Calu3 (cell line): Measurements from ENCODE around the gene DOCK1. TPM values are rescaled to one million over a fixed set of nuclear protein-coding genes. Genes with fewer than 3 reads are reported as not detected.

Experiments used
- BruUV-seq: library from RNA; stranded (reverse); fragments of 400-500 nt; replicated peaks from 2 replicates; lab custom pipeline; 2021; lab: Mats Ljungman, UMichigan
- CTCF ChIA-PET: fragments of 300-600 bp; sonication (Branson Sonifier 250); formaldehyde crosslinking; loops from one replicate; lab custom pipeline; 2022; ENCODE audit warnings: antibody characterized with exemption; lab: Charles Lee
- DNase-seq: peaks from one replicate; pipeline ENCODE4 v3.0.0; 2022
- H3K27ac Mint-ChIP-seq: one replicate; pipeline ENCODE4 v1.8.0; 2022; ENCODE audit warnings: mixed read lengths; ENCODE audit not compliant: unreplicated experiment
- H3K27me3 Mint-ChIP-seq: one replicate; pipeline ENCODE4 v1.8.0; 2022; ENCODE audit warnings: mixed read lengths; ENCODE audit not compliant: unreplicated experiment
- H3K36me3 Mint-ChIP-seq: one replicate; pipeline ENCODE4 v1.8.0; 2022; ENCODE audit warnings: mild to moderate bottlenecking, moderate library complexity, mixed read lengths; ENCODE audit not compliant: insufficient read depth, unreplicated experiment
- H3K4me1 Mint-ChIP-seq: one replicate; pipeline ENCODE4 v1.8.0; 2022; ENCODE audit warnings: mild to moderate bottlenecking, low read depth, mixed read lengths; ENCODE audit not compliant: unreplicated experiment
- H3K4me3 Mint-ChIP-seq: one replicate; pipeline ENCODE4 v1.8.0; 2022; ENCODE audit warnings: mild to moderate bottlenecking, low read depth, moderate library complexity, mixed read lengths; ENCODE audit not compliant: unreplicated experiment
- H3K9me3 Mint-ChIP-seq: one replicate; pipeline ENCODE4 v1.8.0; 2022; ENCODE audit warnings: low read depth, mixed read lengths; ENCODE audit not compliant: unreplicated experiment
- intact Hi-C: fragments of 100-400 bp; cut with micrococcal nuclease; formaldehyde crosslinking; loops from one replicate; pipeline ENCODE4 v1.10.0; 2022; ENCODE audit not compliant: unreplicated experiment
- total RNA-seq: library from RNA; stranded (reverse); gene quantifications from 2 replicates; pipeline ENCODE4 v1.2.3, GENCODE V29; 2022
- TF ChIP-seq, protein P1 (sequence below): fragments of 200-600 bp; IDR thresholded peaks from one replicate; pipeline ENCODE4 v1.8.0; 2022; ENCODE audit warnings: antibody characterized with exemption; ENCODE audit not compliant: unreplicated experiment

Gene DOCK1
- total RNA-seq, 1 experiment from 2014 or later = 34.2 TPM

DNA sequence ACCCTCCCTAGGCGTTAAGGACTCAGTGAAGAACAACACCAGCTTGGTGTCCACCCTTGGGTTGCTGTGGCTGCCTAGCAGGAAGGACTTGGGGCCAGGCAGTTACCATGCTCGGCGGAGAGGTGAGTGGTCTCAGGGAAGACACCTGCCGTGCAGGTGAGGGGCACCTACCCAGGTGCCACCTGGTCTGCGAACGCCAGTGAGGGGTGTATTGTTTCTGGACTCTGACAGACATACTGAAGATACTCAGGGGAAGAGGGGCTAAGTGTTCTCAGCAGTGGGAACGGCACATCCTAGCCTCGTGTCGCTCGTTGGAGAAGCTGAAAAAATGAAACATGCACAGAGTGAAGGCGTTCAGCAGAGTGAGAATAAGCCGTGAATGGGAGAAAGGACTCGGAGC lies 22.6 kb downstream of the DOCK1 start:
- no peaks in the 10 kb centered on the region for H3K4me1 Mint-ChIP-seq
- H3K27ac Mint-ChIP-seq = no peak overlapping the region
- TF ChIP-seq, protein P1, sequence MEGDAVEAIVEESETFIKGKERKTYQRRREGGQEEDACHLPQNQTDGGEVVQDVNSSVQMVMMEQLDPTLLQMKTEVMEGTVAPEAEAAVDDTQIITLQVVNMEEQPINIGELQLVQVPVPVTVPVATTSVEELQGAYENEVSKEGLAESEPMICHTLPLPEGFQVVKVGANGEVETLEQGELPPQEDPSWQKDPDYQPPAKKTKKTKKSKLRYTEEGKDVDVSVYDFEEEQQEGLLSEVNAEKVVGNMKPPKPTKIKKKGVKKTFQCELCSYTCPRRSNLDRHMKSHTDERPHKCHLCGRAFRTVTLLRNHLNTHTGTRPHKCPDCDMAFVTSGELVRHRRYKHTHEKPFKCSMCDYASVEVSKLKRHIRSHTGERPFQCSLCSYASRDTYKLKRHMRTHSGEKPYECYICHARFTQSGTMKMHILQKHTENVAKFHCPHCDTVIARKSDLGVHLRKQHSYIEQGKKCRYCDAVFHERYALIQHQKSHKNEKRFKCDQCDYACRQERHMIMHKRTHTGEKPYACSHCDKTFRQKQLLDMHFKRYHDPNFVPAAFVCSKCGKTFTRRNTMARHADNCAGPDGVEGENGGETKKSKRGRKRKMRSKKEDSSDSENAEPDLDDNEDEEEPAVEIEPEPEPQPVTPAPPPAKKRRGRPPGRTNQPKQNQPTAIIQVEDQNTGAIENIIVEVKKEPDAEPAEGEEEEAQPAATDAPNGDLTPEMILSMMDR = no peak
- intact Hi-C loops = no loop called here
- CTCF ChIA-PET = no interaction called here
- no peak overlapping the region for H3K4me3 Mint-ChIP-seq
- DNase-seq = no peak
- no peaks in the 10 kb centered on the region for H3K27me3 Mint-ChIP-seq
- H3K36me3 Mint-ChIP-seq = peaks cover 4% of the 10 kb centered on the region
- no peaks in the 10 kb centered on the region for H3K9me3 Mint-ChIP-seq
- no TSS peak for BruUV-seq

DNA sequence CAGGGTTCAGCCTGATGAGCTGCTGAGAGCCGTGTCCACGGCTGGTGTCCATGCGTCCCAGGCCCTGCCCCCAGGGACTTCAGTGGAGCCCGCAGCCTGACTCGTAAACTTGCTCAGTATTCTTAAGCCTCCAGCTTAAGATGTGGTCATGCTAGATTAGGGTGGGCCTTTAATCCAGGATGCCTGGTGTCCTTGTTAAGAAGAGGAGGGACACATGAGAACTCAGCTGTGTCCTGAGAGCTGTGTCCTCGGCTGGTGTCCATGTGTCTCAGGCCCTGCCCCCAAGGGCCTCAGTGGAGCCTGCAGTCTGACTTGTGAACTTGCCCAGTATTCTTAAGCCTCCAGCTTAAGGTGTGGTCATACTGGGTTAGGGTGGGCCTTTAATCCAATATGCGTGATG lies 23.0 kb downstream of the DOCK1 start:
- BruUV-seq = no TSS peak
- H3K27ac Mint-ChIP-seq = no peak overlapping the region
- H3K4me3 Mint-ChIP-seq = no peak overlapping the region
- CTCF ChIA-PET = no interaction called here
- H3K36me3 Mint-ChIP-seq = peaks cover 4% of the 10 kb centered on the region
- no peaks in the 10 kb centered on the region for H3K27me3 Mint-ChIP-seq
- no peaks in the 10 kb centered on the region for H3K9me3 Mint-ChIP-seq
- intact Hi-C loops = no loop called here
- TF ChIP-seq, protein P1 = no peak
- DNase-seq = no peak
- H3K4me1 Mint-ChIP-seq = no peaks in the 10 kb centered on the region

DNA sequence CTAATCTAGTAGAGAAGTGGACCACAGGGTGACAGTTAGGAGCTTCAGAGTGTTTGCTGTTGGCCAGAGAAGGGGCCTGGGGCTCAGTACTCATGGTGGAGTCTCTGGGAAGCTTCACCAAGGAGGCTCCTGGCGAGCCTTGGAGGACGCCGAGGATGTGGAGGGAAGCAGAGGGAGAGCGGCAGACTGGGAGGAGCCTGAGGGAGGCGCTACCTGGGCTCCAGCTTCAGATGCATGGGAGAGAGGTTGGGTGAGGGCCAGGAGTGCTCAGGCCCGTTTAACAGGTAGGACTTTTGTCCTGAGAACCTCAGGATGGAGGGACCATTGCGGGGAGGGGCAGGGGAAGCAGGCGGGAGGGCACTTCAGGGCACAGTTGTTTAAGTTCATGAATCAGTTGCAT lies 24.2 kb downstream of the DOCK1 start:
- Mint-ChIP-seq H3K36me3 (peaks cover 4% of the 10 kb centered on the region), H3K4me1 (no peaks in the 10 kb centered on the region), H3K27me3 (no peaks in the 10 kb centered on the region), H3K4me3 (no peak overlapping the region), H3K9me3 (no peaks in the 10 kb centered on the region), H3K27ac (no peak overlapping the region)
- DNase-seq = no peak
- no TSS peak for BruUV-seq
- CTCF ChIA-PET = no interaction called here
- TF ChIP-seq, protein P1 = no peak
- intact Hi-C loops = no loop called here

DNA sequence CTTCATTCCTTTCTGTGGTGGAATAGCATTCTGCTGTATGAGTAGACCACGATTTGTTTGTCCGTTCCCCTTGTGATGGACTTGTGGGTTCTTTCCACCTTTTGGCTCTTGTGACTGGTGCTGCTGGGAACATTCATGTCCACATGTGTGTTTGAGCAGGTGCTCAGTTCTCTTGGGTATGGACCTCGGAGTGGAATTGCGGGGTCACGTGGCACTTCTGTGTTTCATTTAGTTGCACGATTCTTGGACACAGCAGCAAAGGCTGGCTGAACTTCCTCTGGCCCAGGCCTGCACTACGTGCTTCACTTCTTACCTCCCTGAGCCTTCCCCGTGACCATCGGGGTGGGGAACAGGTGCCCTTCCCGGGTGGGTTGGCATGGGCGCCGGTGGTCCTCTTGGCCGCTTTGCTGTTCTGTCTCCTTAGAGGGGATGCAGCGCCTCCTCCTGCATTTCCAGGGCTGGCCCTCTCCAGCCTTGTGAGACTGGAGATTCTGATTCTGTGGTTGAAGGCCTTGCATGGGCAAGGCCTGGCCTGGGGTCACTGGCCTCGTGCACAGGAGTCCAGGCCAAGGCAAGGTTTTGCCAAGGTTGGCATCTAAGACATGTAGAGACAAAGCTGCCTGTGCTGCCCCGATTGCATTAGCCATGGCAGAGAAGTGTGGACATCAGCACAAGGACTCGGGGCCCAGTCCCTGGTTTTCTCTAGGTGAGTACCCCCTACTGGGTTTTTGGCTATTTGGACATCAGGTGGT lies 25.1 kb downstream of the DOCK1 start:
- TF ChIP-seq, protein P1 = no peak
- H3K27me3 Mint-ChIP-seq = no peaks in the 10 kb centered on the region
- BruUV-seq = no TSS peak
- H3K27ac Mint-ChIP-seq = no peak overlapping the region
- peaks cover 4% of the 10 kb centered on the region for H3K36me3 Mint-ChIP-seq
- no peak for DNase-seq
- CTCF ChIA-PET = no interaction called here
- H3K4me1 Mint-ChIP-seq = peaks cover 2% of the 10 kb centered on the region
- H3K9me3 Mint-ChIP-seq = no peaks in the 10 kb centered on the region
- no peak overlapping the region for H3K4me3 Mint-ChIP-seq
- intact Hi-C loops = no loop called here
